Erythroblast (primary cell): ENCODE data around the gene CNOT11.

Source experiments
- GATA1 ChIP-seq: IDR thresholded peaks from 2 replicates; pipeline ENCODE4 v1.6.1; 2011; ENCODE audit warnings: low read depth, mild to moderate bottlenecking, control low read depth, low read length, moderate library complexity
- POLR2A ChIP-seq: IDR thresholded peaks from 2 replicates; pipeline ENCODE4 v1.6.1; 2011; ENCODE audit warnings: mild to moderate bottlenecking, low read length

- TF ChIP-seq POLR2A = no peak
- no peak for TF ChIP-seq GATA1
Measured at GRCh38 chr2:101232770-101233169, 19.9 kb upstream of the CNOT11 start.
